ENCODE measurements around the gene SCMH1. TPM values are rescaled to one million over a fixed set of nuclear protein-coding genes. Genes with fewer than 3 reads are reported as not detected.

The SCMH1 gene
- total RNA-seq, 1 experiment from 2014 or later, result 39.5 TPM

DNA sequence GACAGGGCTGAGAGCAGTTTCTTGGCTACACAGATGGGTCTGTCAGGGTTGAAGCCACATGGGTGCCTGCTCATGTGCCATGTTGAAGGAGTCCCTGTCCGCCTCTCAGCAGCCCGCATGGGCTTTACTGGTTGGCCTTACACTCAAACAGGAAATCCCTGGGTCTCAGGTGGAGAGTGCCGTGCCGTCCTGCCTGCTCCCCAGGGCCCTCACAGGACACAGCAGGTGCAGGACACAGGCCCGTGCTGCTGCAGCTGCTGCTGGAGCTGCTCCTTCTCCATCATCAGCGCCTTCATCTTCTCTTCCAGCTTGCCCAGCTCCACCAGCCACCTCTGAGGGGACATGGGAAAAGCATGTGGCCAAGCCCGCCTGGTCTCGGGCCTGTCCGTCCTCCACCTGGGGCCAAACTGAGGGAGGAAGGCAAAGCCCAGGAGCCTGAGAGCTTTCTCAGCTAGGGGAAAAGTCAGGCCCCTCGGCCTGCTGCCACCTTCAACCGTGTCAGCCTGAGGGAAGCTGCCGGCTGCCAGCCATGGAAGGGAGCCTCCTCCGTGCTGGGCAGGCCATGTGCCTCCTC, 226.1 kb downstream of the SCMH1 start:
- Histone ChIP-seq H3K4me3 (no peak overlapping the region), H4K20me1 (ENCODE audit: insufficient read depth) (no peaks in the 10 kb centered on the region; the same call in 1 of the 2 replicates), H2AFZ (no peak overlapping the region), H3K9me3 (ENCODE audit: insufficient read depth, low read depth) (no peaks in the 10 kb centered on the region), H3K79me2 (ENCODE audit: low read depth) (no peaks in the 10 kb centered on the region), H3K27me3 (ENCODE audit: insufficient read depth, low read depth) (no peaks in the 10 kb centered on the region), H3K27ac (no peak overlapping the region), H3K36me3 (ENCODE audit: low read depth) (peaks cover 17% of the 10 kb centered on the region; the same call in 1 of the 2 replicates), H3K4me1 (replicated peaks; ENCODE audit: insufficient read depth) (no peaks in the 10 kb centered on the region), H3K4me2 (no peak overlapping the region), H3F3A (ENCODE audit: insufficient read depth, low read depth) (peaks cover 2% of the 10 kb centered on the region; the same call in 1 of the 2 replicates), H3K9me2 (ENCODE audit: insufficient read depth) (no peaks in the 10 kb centered on the region)
- intact Hi-C loops (cut with micrococcal nuclease; ENCODE audit: unreplicated experiment), result no loop called here
- BruUV-seq (replicated peaks), result no TSS peak
- ChIA-PET POLR2A (ENCODE audit: unreplicated experiment) (interaction anchor here (0.6 kb wide), 1 partner anchor 178 kb away, joined by 3 read pairs; no protein-coding TSS in a partner anchor), CTCF (interaction anchor here (0.5 kb wide), 1 partner anchor 106 kb away, joined by 4 read pairs; no protein-coding TSS in a partner anchor)
- DNase-seq, result no peak
- TF ChIP-seq, protein P1, sequence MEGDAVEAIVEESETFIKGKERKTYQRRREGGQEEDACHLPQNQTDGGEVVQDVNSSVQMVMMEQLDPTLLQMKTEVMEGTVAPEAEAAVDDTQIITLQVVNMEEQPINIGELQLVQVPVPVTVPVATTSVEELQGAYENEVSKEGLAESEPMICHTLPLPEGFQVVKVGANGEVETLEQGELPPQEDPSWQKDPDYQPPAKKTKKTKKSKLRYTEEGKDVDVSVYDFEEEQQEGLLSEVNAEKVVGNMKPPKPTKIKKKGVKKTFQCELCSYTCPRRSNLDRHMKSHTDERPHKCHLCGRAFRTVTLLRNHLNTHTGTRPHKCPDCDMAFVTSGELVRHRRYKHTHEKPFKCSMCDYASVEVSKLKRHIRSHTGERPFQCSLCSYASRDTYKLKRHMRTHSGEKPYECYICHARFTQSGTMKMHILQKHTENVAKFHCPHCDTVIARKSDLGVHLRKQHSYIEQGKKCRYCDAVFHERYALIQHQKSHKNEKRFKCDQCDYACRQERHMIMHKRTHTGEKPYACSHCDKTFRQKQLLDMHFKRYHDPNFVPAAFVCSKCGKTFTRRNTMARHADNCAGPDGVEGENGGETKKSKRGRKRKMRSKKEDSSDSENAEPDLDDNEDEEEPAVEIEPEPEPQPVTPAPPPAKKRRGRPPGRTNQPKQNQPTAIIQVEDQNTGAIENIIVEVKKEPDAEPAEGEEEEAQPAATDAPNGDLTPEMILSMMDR (conservative IDR thresholded peaks at IDR 0.05), result no peak
- TF ChIP-seq EZH2 (IDR thresholded peaks at IDR 0.05; ENCODE audit: low read depth), result no peak

GRCh38 chr1:41015281-41015896, 226.7 kb downstream of the SCMH1 start:
- ChIA-PET POLR2A (ENCODE audit: unreplicated experiment) (interaction anchor here (0.6 kb wide), 1 partner anchor 178 kb away, joined by 3 read pairs; no protein-coding TSS in a partner anchor), CTCF (no interaction called here)
- DNase-seq, result no peak
- Histone ChIP-seq H3K27me3 (ENCODE audit: insufficient read depth, low read depth) (no peaks in the 10 kb centered on the region), H3K9me3 (ENCODE audit: insufficient read depth, low read depth) (no peaks in the 10 kb centered on the region), H3K79me2 (ENCODE audit: low read depth) (no peaks in the 10 kb centered on the region), H4K20me1 (ENCODE audit: insufficient read depth) (peaks cover 3% of the 10 kb centered on the region; the same call in 1 of the 2 replicates), H3K36me3 (ENCODE audit: low read depth) (peaks cover 18% of the 10 kb centered on the region; the same call in 1 of the 2 replicates), H3K4me1 (replicated peaks; ENCODE audit: insufficient read depth) (no peaks in the 10 kb centered on the region), H2AFZ (no peak overlapping the region), H3K27ac (no peak overlapping the region), H3K4me3 (no peak overlapping the region), H3K9me2 (ENCODE audit: insufficient read depth) (no peaks in the 10 kb centered on the region), H3K4me2 (no peak overlapping the region), H3F3A (ENCODE audit: insufficient read depth, low read depth) (no peaks in the 10 kb centered on the region; the same call in 1 of the 2 replicates)
- no peak for TF ChIP-seq EZH2 (IDR thresholded peaks at IDR 0.05; ENCODE audit: low read depth)
- TF ChIP-seq, protein P1 (conservative IDR thresholded peaks at IDR 0.05), result no peak
- intact Hi-C loops (cut with micrococcal nuclease; ENCODE audit: unreplicated experiment), result no loop called here
- BruUV-seq (replicated peaks), result no TSS peak

DNA sequence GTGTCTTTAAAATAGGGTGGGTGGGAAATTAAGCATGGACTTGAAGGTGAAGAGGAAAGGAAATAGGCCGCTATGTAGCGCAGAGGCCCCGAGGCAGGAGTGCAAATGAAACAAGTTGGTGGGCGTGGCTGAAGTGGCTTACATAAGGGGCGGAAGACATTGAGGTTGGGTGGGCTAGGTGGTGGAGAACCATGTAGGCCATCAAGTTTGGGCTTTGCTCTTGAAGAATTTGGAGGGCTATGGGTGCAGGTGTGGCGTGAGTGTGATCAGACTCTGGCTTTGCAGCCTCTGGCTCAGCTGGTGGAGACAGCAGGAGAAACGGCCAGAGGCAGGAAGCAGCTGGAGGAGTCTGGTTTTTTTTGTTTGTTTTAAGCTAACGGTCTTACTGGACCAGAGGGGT, 227.2 kb downstream of the SCMH1 start:
- POLR2A ChIA-PET (ENCODE audit: unreplicated experiment), result no interaction called here
- H3K4me1 ChIP-seq (replicated peaks; ENCODE audit: insufficient read depth), result no peaks in the 10 kb centered on the region

More for the DNA sequence above, 227.2 kb downstream of the SCMH1 start:
- H3K27me3 ChIP-seq (ENCODE audit: insufficient read depth, low read depth), result no peaks in the 10 kb centered on the region
- H3K36me3 ChIP-seq (ENCODE audit: low read depth), result peaks cover 18% of the 10 kb centered on the region; the same call in 1 of the 2 replicates
- no peaks in the 10 kb centered on the region for H3K9me3 ChIP-seq (ENCODE audit: insufficient read depth, low read depth)
- H3K27ac ChIP-seq, result no peak overlapping the region
- no TSS peak for BruUV-seq (replicated peaks)
- H3K4me3 ChIP-seq, result no peak overlapping the region
- H3K79me2 ChIP-seq (ENCODE audit: low read depth), result no peaks in the 10 kb centered on the region
- intact Hi-C loops (cut with micrococcal nuclease; ENCODE audit: unreplicated experiment), result no loop called here
- CTCF ChIA-PET, result no interaction called here
- TF ChIP-seq, protein P1 (conservative IDR thresholded peaks at IDR 0.05), result no peak
- TF ChIP-seq EZH2 (IDR thresholded peaks at IDR 0.05; ENCODE audit: low read depth), result no peak
- no peak overlapping the region for H3K4me2 ChIP-seq
- no peak for DNase-seq
- peaks cover 5% of the 10 kb centered on the region; the same call in 1 of the 2 replicates for H4K20me1 ChIP-seq (ENCODE audit: insufficient read depth)
- no peaks in the 10 kb centered on the region; the same call in 1 of the 2 replicates for H3F3A ChIP-seq (ENCODE audit: insufficient read depth, low read depth)
- H2AFZ ChIP-seq, result no peak overlapping the region
- H3K9me2 ChIP-seq (ENCODE audit: insufficient read depth), result no peaks in the 10 kb centered on the region
